Hepatocyte (in vitro differentiated cells): ENCODE measurements around the gene CFTR. TPM values are rescaled to one million over a fixed set of nuclear protein-coding genes. Genes with fewer than 3 reads are reported as not detected.
"Not testable (repeated sequence)": the region's sequence is repeated elsewhere in the genome, so short reads cannot be mapped to it uniquely, and the experiment has no call there.

Experiments used
- DNase-seq: peaks from one replicate; pipeline ENCODE4 v3.0.0-alpha.2; 2016; ENCODE audit warnings: low spot score
- H2AFZ ChIP-seq: fragments of 200-600 bp; sonication (generic); 2 replicates; pipeline ENCODE4 v1.6.0; 2016; ENCODE audit warnings: antibody characterized with exemption, mild to moderate bottlenecking
- H3K27ac ChIP-seq: fragments of 200-600 bp; sonication (generic); 2 replicates; pipeline ENCODE4 v1.5.1; 2016; ENCODE audit warnings: mild to moderate bottlenecking
- H3K27me3 ChIP-seq: fragments of 200-600 bp; sonication (generic); 2 replicates; pipeline ENCODE4 v1.6.1; 2016
- H3K36me3 ChIP-seq: fragments of 200-600 bp; sonication (generic); replicated peaks from 2 replicates; pipeline ENCODE4 v1.5.1; 2016; ENCODE audit warnings: low read depth; ENCODE audit not compliant: insufficient read depth
- H3K4me1 ChIP-seq: fragments of 200-600 bp; sonication (generic); 2 replicates; pipeline ENCODE4 v1.5.1; 2016; ENCODE audit warnings: mild to moderate bottlenecking, moderate library complexity; ENCODE audit not compliant: insufficient read depth
- H3K4me2 ChIP-seq: fragments of 200-600 bp; sonication (generic); 2 replicates; pipeline ENCODE4 v1.6.0; 2016
- H3K4me3 ChIP-seq: fragments of 200-600 bp; sonication (generic); 2 replicates; pipeline ENCODE4 v1.5.1; 2016; ENCODE audit warnings: mild to moderate bottlenecking
- H3K79me2 ChIP-seq: fragments of 200-600 bp; sonication (generic); 2 replicates; pipeline ENCODE4 v1.6.0; 2017; ENCODE audit warnings: mild to moderate bottlenecking
- H3K9me2 ChIP-seq: fragments of 200-600 bp; sonication (generic); replicated peaks from 2 replicates; pipeline ENCODE4 v1.6.0; 2017; ENCODE audit warnings: mild to moderate bottlenecking; ENCODE audit not compliant: insufficient read depth
- H3K9me3 ChIP-seq: fragments of 200-600 bp; sonication (generic); 2 replicates; pipeline ENCODE4 v1.5.1; 2016; ENCODE audit warnings: low read depth, mild to moderate bottlenecking
- H4K20me1 ChIP-seq: fragments of 200-600 bp; sonication (generic); 2 replicates; pipeline ENCODE4 v1.6.0; 2016; ENCODE audit warnings: mild to moderate bottlenecking; ENCODE audit not compliant: insufficient read depth, poor library complexity, severe bottlenecking
- CTCF ChIP-seq: fragments of 200-600 bp; sonication (generic); IDR thresholded peaks from 2 replicates; pipeline ENCODE4 v1.5.1; 2016; ENCODE audit warnings: antibody characterized with exemption, mild to moderate bottlenecking; ENCODE audit not compliant: poor library complexity
- EZH2 ChIP-seq: fragments of 200-600 bp; sonication (generic); IDR thresholded peaks from 2 replicates; pipeline ENCODE4 v1.6.1; 2016; ENCODE audit warnings: antibody characterized with exemption, mild to moderate bottlenecking, borderline replicate concordance
- EZH2phosphoT487 ChIP-seq: fragments of 200-600 bp; sonication (generic); IDR thresholded peaks from one replicate; pipeline ENCODE4 v1.6.1; 2018; ENCODE audit warnings: antibody characterized with exemption, mild to moderate bottlenecking, low read depth, moderate library complexity; ENCODE audit not compliant: unreplicated experiment, severe bottlenecking
- WGBS: methylation state at CpG from one replicate; pipeline ENCODE4 v1.1.6; 2016; ENCODE audit warnings: low lambda C conversion rate; ENCODE audit errors: missing lambda C conversion rate; 5-methylcytosine and 5-hydroxymethylcytosine counted together
- polyA plus RNA-seq: library from polyadenylated mRNA; unstranded; fragments of >200 nt; fragmentation: Nextera tagmentation; extraction: Ambion mirVana; gene quantifications from 2 replicates; pipeline ENCODE4 v1.2.1, GENCODE V29; 2016
- total RNA-seq: library from RNA; depleted of rRNA; stranded (reverse); fragments of >200 nt; gene quantifications from 2 replicates; pipeline ENCODE4 v1.2.3, GENCODE V29; 2014

The CFTR gene
- total and polyA plus RNA-seq, 2 experiments from 2014 or later, result 29.8 to 72.9 TPM

- 90% methylated on average over 4 of the region's 4 CpGs for WGBS
- H3K4me2 ChIP-seq, result no peak overlapping the region
Observed at GRCh38 chr7:117705630-117706029, 225.8 kb downstream of the CFTR start.

DNA sequence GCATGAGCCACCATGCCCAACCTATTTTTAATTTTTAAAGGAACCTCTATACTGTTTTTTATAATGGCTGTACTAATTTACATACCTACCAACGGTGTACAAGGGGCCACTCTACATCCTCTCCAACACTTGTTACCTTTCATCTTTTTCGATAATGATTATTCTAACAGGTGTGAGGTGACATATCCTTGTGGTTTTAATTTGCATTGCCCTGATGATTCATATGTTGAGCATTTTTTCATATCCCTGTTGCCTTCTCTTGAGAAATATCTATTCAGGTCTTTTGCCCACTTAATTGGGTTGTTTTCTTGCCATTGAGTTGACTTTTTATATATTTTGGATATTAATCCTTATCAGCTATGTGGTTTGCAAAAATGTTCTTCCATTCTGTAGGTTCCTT lies 226.4 kb downstream of the CFTR start:
- no peak for DNase-seq
- H3K79me2 ChIP-seq, result no peaks in the 10 kb centered on the region
- no peaks in the 10 kb centered on the region for H3K36me3 ChIP-seq
- no peak overlapping the region for H3K27ac ChIP-seq
- no peaks in the 10 kb centered on the region for H3K27me3 ChIP-seq
- no peak overlapping the region for H3K4me3 ChIP-seq
- H3K4me1 ChIP-seq, result no peaks in the 10 kb centered on the region
- H3K9me2 ChIP-seq, result no peaks in the 10 kb centered on the region
- H3K9me3 ChIP-seq, result no peaks in the 10 kb centered on the region
- H2AFZ ChIP-seq, result no peak overlapping the region
- 88% methylated on average over 2 of the region's 2 CpGs for WGBS
- H3K4me2 ChIP-seq, result no peak overlapping the region
- no peak for TF ChIP-seq EZH2phosphoT487
- TF ChIP-seq CTCF, result no peak
- no peak for TF ChIP-seq EZH2
- H4K20me1 ChIP-seq, result no peaks in the 10 kb centered on the region

More at GRCh38 chr7:117705630-117706029, 225.8 kb downstream of the CFTR start:
- Histone ChIP-seq H3K4me1 (no peaks in the 10 kb centered on the region), H2AFZ (no peak overlapping the region), H3K27ac (no peak overlapping the region), H3K4me3 (no peak overlapping the region), H4K20me1 (no peaks in the 10 kb centered on the region), H3K9me2 (no peaks in the 10 kb centered on the region), H3K79me2 (no peaks in the 10 kb centered on the region), H3K9me3 (no peaks in the 10 kb centered on the region), H3K27me3 (no peaks in the 10 kb centered on the region), H3K36me3 (no peaks in the 10 kb centered on the region)
- DNase-seq, result no peak
- TF ChIP-seq CTCF (no peak), EZH2 (no peak), EZH2phosphoT487 (no peak)

GRCh38 chr7:117707080-117707479 lies 227.3 kb downstream of the CFTR start:
- Histone ChIP-seq H4K20me1 (no peaks in the 10 kb centered on the region), H3K79me2 (no peaks in the 10 kb centered on the region), H3K27me3 (no peaks in the 10 kb centered on the region), H3K9me3 (no peaks in the 10 kb centered on the region), H3K4me1 (no peaks in the 10 kb centered on the region), H3K4me2 (no peak overlapping the region), H3K9me2 (no peaks in the 10 kb centered on the region), H3K36me3 (no peaks in the 10 kb centered on the region), H3K27ac (no peak overlapping the region), H3K4me3 (no peak overlapping the region), H2AFZ (no peak overlapping the region)
- TF ChIP-seq EZH2 (no peak), EZH2phosphoT487 (no peak), CTCF (no peak)
- DNase-seq, result no peak

GRCh38 chr7:117708173-117708572 lies 228.3 kb downstream of the CFTR start:
- H3K4me2 ChIP-seq, H3K9me3 ChIP-seq, H3K27ac ChIP-seq, H3K79me2 ChIP-seq, H4K20me1 ChIP-seq, H3K4me3 ChIP-seq, H3K4me1 ChIP-seq, H3K36me3 ChIP-seq, H2AFZ ChIP-seq, DNase-seq, H3K27me3 ChIP-seq, H3K9me2 ChIP-seq: not testable (repeated sequence)
- 98% methylated on average over 4 of the region's 4 CpGs for WGBS
